Measurements from ENCODE around the gene CTBP1.

- TF ChIP-seq CTCF (conservative IDR thresholded peaks at IDR 0.05), result no peak
- TF ChIP-seq ZFX (IDR thresholded peaks at IDR 0.05), result no peak
These were observed 46.4 kb downstream of the CTBP1 start for GRCh38 chr4:1202526-1203011.
